SK-N-MC (cell line): ENCODE measurements around the gene CD6.

ENCODE experiments used
- DNase-seq: peaks from one replicate; pipeline ENCODE4 v3.0.0-alpha.2; 2011; ENCODE audit warnings: low read depth, low spot score
- H3K27ac ChIP-seq: fragments of 200-600 bp; sonication (generic); 2 replicates; pipeline ENCODE4 v1.5.1; 2016; ENCODE audit warnings: mixed run types
- H3K36me3 ChIP-seq: fragments of 200-600 bp; sonication (generic); 2 replicates; pipeline ENCODE4 v1.6.1; 2017; ENCODE audit warnings: antibody characterized with exemption, low read length, mixed read lengths; ENCODE audit not compliant: insufficient read depth
- H3K4me3 ChIP-seq: fragments of 200-600 bp; sonication (generic); 2 replicates; pipeline ENCODE4 v1.5.1; 2016
- H3K9ac ChIP-seq: fragments of 200-600 bp; sonication (generic); 2 replicates; pipeline ENCODE4 v1.8.0; 2017; ENCODE audit warnings: mixed run types, mixed read lengths; ENCODE audit not compliant: insufficient read length
- H3K9me3 ChIP-seq: fragments of 200-600 bp; sonication (generic); 2 replicates; pipeline ENCODE4 v1.6.1; 2017; ENCODE audit warnings: low read depth, mild to moderate bottlenecking, antibody characterized with exemption, low read length, moderate library complexity, mixed read lengths
- EZH2 ChIP-seq: fragments of 200-600 bp; sonication (generic); IDR thresholded peaks from one replicate; pipeline ENCODE4 v1.6.1; 2017; ENCODE audit warnings: antibody characterized with exemption
- FOXP2 ChIP-seq: optimal IDR thresholded peaks from 2 replicates; pipeline ENCODE3; 2011; ENCODE audit warnings: mild to moderate bottlenecking, moderate library complexity; ENCODE audit not compliant: insufficient read depth; ENCODE audit errors: extremely low read length, control extremely low read depth
- POLR2AphosphoS5 ChIP-seq: IDR thresholded peaks from 2 replicates; pipeline ENCODE4 v1.6.1; 2012; ENCODE audit warnings: mild to moderate bottlenecking, low read depth, low read length, borderline replicate concordance

CD6 gene

GRCh38 chr11:60933416-60934123 lies 37.9 kb upstream of the CD6 start:
- H3K36me3 ChIP-seq: peaks cover 24% of the 10 kb centered on the region; the same call in 1 of the 2 replicates
- no peak for DNase-seq

DNA sequence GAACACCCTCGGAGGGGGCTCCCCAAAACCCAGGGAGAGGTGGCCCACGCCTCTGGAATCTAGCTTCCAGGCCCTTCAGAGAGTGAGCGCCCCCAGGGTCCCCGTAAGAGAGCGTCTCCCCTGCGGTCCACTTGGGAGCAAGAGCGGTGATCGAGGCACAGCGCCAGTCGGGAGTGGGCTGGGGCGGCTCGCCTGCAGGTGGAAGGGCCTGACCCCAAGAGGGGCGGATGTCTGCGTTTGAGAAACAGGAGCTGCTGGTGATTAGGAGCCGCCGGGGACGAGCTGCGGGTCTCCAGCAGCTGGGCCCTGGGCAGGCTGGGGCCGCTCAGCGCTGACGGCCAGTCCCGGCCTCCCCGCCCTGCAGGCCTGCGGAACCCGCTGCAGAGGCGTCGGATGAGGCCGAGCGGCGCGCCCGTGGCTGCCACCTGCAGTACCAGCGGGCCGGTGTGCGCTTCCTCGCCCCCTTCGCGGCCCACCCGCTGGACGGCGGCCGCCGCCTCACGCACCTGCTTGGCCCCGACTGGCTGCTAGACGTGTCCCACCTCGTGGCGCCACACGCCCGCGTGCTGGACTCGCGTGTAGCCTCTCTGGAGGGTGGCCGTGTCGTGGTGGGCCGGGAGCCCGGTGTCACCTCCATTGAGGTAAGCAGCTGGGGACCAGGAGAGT lies 37.2 kb upstream of the CD6 start:
- H3K4me3 ChIP-seq: no peak overlapping the region
- no peak for DNase-seq
- H3K9ac ChIP-seq: no peak overlapping the region
- TF ChIP-seq FOXP2 (no peak), EZH2 (no peak), POLR2AphosphoS5 (no peak)
- peaks cover 24% of the 10 kb centered on the region; the same call in 1 of the 2 replicates for H3K36me3 ChIP-seq
- no peak overlapping the region for H3K27ac ChIP-seq
- H3K9me3 ChIP-seq: no peaks in the 10 kb centered on the region

More at GRCh38 chr11:60933416-60934123, 37.9 kb upstream of the CD6 start:
- Histone ChIP-seq H3K4me3 (no peak overlapping the region), H3K9ac (no peak overlapping the region), H3K9me3 (no peaks in the 10 kb centered on the region), H3K27ac (no peak overlapping the region)
- TF ChIP-seq EZH2: no peak
- no peak for TF ChIP-seq FOXP2
- TF ChIP-seq POLR2AphosphoS5: no peak

- no peak overlapping the region for H3K9ac ChIP-seq
- H3K4me3 ChIP-seq: no peak overlapping the region
- no peak for DNase-seq
- no peaks in the 10 kb centered on the region for H3K9me3 ChIP-seq
- TF ChIP-seq EZH2 (no peak), POLR2AphosphoS5 (no peak), FOXP2 (no peak)
- peaks cover 18% of the 10 kb centered on the region; the same call in 1 of the 2 replicates for H3K36me3 ChIP-seq
- H3K27ac ChIP-seq: no peak overlapping the region
These were observed 36.5 kb upstream of the CD6 start for GRCh38 chr11:60934790-60935605.

- no peak overlapping the region for H3K9ac ChIP-seq
- TF ChIP-seq POLR2AphosphoS5: no peak
- no peak for TF ChIP-seq FOXP2
- TF ChIP-seq EZH2: no peak
- no peaks in the 10 kb centered on the region for H3K9me3 ChIP-seq
- DNase-seq: no peak
- peaks cover 15% of the 10 kb centered on the region; the same call in 1 of the 2 replicates for H3K36me3 ChIP-seq
- H3K27ac ChIP-seq: no peak overlapping the region
- no peak overlapping the region for H3K4me3 ChIP-seq
These were observed 35.6 kb upstream of the CD6 start for GRCh38 chr11:60935676-60936442.

GRCh38 chr11:60936467-60937143 lies 34.9 kb upstream of the CD6 start:
- no peak overlapping the region for H3K27ac ChIP-seq
- no peak for DNase-seq
- H3K36me3 ChIP-seq: peaks cover 7% of the 10 kb centered on the region; the same call in 1 of the 2 replicates
- no peak overlapping the region for H3K9ac ChIP-seq
- no peak overlapping the region for H3K4me3 ChIP-seq
- TF ChIP-seq FOXP2: no peak
- no peak for TF ChIP-seq POLR2AphosphoS5
- TF ChIP-seq EZH2: no peak
- H3K9me3 ChIP-seq: no peaks in the 10 kb centered on the region

DNA sequence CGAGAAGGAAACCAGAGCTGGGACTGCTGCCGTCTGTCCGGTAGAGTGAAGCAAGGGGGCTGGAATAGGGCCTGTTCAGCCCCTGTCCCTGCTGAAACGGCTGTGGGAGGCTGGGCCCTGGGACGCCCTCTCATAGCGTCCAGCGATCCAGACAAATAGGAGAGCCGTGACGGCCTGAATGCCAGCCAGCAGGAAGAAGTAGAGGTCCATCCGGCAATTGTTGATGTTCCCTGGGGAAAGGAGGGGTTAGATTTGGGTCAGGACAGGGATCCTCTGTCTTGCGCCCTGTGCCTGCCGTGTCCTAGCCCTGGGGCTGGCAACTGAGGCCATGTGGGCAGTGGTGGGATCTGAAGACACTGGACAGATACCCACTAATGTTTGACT lies 34.3 kb upstream of the CD6 start:
- DNase-seq: no peak
- H3K9ac ChIP-seq: no peak overlapping the region
- TF ChIP-seq FOXP2: no peak
- TF ChIP-seq EZH2: no peak
- no peak for TF ChIP-seq POLR2AphosphoS5
- H3K9me3 ChIP-seq: no peaks in the 10 kb centered on the region
- H3K27ac ChIP-seq: no peak overlapping the region
- no peak overlapping the region for H3K4me3 ChIP-seq
- peaks cover 2% of the 10 kb centered on the region; the same call in 1 of the 2 replicates for H3K36me3 ChIP-seq

- no peak for DNase-seq
- H3K9ac ChIP-seq: no peak overlapping the region
- TF ChIP-seq POLR2AphosphoS5 (no peak), EZH2 (no peak), FOXP2 (no peak)
These were observed 33.7 kb upstream of the CD6 start for GRCh38 chr11:60937811-60938210.

More at GRCh38 chr11:60937811-60938210, 33.7 kb upstream of the CD6 start:
- no peaks in the 10 kb centered on the region; the same call in 1 of the 2 replicates for H3K36me3 ChIP-seq
- no peak overlapping the region for H3K4me3 ChIP-seq
- no peak overlapping the region for H3K27ac ChIP-seq
- no peaks in the 10 kb centered on the region for H3K9me3 ChIP-seq
